Adrenal gland (tissue), 5 donors: Measurements from ENCODE around the gene EYS.

Experiments used
- CTCF ChIP-seq, 6 experiments: fragments of 450-650 bp in 4 of 6; fragments of 200-600 bp in 2 of 6; sonication (generic) in 1 of 6; IDR thresholded peaks; 1 replicate in 5 of 6; 2 replicates in 1 of 6; pipeline versions ENCODE4 v1.5.1 to v1.8.0; 2016 to 2021; ENCODE audit warnings: antibody characterized with exemption in 6 of 6, mild to moderate bottlenecking in 2 of 6, moderate library complexity in 1 of 6
- POLR2A ChIP-seq, 2 donors: fragments of 450-650 bp; IDR thresholded peaks; one replicate each; pipeline ENCODE4 v1.6.1; 2017; ENCODE audit warnings: antibody characterized with exemption in 2 of 2, mild to moderate bottlenecking in 2 of 2, moderate library complexity in 1 of 2
- donor health status: DM: no; HTN: no; CAD: no.

- TF ChIP-seq CTCF (IDR thresholded peaks at IDR 0.05) (no peak), POLR2A (IDR thresholded peaks at IDR 0.05) (no peak)
These were observed 920.3 kb downstream of the EYS start for GRCh38 chr6:64786736-64787135.
